HG03108 (cell line): ENCODE results near the gene BMP4.

ENCODE experiments used
- ATAC-seq: cut with Tn5 transposase; IDR thresholded peaks from one replicate; pipeline ENCODE4 v1.9.1; 2021; ENCODE audit warnings: moderate library complexity; ENCODE audit not compliant: unreplicated experiment

Gene BMP4

DNA sequence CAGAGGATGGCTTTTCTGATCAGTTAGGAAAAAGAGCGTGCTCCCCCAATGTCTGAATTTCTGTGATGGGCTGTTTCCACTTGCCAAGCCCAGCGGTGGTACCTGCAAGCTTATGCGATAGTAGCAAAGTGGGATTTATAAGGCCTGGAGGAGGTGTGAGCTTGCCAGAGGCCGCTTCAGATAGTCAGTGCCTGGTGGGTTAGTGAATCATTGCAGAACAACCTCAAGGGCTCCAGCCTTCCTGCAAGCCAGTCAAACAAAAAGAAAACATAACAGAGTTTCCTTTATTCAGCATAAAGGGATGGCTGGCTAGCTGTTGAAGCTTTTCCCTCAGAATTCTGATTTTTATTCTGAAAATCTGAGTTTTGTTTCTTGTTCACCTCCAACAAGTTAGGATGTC is 7.6 kb upstream of the BMP4 start:
- no peak for ATAC-seq

DNA sequence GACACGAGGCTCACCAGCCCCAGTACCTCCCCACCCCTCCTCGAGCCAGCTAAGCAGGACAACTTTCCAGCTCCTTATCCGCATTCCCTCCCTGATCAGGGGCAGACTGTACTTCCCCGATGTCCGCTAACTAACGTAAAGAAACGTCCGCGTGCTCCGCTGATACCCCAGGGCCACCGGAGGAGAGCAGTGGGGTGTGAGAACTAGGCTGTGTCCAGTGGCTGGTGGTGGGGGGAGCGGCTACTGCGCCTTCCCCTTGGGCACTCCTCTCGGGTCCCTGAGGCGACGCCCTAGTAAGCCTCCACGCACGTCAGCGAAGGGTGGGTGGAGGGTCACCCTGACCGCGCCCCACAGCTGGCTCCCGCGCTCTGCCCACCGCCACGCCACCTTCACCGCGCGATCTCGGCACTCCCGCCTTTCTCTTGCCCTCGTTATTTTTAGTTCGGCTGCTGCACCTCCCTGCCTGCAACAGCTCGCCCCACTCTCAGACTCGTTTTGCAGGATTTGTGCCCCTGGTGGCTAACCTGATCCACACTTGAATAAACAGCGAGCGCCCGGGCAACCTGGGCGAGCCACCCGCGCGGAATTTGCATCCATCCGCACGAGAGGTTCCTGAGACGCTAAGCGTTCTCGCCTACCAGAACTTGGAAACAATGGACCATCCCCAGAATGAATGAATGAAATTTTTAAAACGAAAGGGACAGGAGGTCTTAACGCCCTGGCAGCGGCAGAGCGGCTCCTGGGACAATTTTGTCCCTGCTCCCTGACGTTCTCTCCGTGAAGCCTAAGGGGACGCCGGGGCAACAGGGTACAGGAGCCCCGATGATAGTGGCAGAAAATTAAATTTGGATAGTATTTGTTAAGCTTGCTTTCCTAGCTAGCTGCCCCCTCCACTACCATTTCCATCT is 6.9 kb upstream of the BMP4 start:
- ATAC-seq, result no peak

DNA sequence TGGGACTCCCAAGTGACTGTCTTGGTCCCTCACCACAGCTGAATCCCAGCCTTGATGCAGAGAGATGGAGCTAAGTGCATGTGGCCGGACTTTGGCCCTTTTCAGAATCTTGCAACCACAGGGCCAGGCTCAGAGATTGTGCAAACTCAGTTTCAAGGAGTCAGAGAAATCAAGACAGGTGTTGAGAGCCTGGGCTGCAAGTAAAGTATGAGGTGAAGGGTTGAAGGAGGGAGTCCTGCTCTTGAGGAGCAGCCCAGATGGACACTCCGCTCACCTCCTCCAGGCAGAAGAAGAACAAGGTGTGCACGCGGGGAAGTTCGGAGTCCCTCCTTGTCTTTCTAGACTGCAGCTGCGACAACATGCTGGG is 6.3 kb upstream of the BMP4 start:
- ATAC-seq, result no peak

DNA sequence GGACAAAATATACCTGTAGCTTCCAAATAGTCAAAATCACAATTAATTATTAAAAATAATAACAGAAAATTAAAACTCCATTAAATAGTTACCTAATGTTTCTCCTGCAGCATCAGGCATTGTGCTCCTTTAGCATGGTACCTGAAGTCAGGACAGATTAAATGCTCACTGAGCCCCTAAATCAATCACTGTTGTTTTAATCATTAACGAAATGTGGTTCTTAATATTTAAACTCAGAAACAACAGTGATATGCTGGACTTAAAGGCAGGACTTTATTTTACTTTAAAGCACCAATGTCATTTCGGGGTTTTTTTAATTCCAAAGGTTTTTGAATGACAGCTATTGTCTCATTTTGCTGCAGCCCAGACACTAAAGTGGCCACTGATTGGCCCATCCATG is 2.0 kb upstream of the BMP4 start:
- no peak for ATAC-seq

DNA sequence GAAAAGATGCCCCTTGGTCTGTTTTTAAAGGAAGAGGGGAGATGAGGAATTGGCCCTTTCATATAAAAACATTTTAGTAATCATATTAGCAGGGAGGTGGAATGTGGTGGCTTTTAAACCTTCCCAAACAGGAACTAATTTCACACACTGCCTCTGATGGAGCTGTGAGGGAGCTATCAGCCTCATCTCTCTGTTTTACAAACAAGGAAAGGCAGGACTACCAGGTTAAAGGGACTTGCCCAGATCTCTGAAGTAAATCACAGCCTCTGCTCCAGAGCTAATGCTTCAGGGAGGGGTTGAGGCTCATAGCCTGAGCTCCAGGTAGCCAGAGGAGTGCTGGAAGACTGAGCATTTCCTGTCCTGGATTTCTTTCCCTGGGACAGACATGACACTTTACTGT is 1.1 kb upstream of the BMP4 start:
- no peak for ATAC-seq

DNA sequence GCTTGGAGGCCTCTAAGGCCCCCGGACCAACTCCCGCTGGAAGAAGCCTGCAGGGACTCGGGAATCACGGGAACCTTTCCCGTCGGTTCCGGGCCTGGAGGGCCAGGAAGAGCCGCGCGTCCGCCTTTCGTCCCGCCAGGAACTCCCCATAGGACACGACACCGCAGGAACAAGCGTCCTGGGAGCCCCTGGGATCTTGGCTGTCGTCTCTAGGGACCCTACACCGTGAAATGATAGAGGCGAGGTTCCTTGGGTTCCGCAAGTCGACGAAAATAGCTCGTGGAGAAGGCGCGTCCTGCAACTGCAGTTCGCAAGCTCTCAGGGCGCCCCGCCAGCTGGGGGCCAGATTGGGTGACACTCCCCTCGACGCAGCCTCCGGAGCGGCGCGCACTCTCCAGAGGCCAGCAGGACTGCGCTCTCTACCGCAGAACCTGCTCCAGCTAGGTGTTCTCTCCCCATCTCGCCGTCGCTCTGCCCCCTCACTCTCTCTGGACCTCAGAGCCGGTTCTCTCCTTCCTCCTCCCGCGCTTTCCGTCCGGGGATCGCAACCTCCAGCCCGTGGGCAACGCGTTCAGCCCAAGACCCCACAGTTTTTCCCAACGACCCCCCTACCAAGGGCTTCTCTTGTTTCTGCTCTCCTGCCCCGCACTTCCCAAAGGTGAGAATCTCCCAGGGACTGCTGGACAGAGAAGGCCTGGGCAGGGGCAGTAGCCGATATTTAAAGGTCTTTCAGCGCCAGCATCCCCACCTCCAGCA is 776 bp downstream of the BMP4 start:
- ATAC-seq, result no peak

DNA sequence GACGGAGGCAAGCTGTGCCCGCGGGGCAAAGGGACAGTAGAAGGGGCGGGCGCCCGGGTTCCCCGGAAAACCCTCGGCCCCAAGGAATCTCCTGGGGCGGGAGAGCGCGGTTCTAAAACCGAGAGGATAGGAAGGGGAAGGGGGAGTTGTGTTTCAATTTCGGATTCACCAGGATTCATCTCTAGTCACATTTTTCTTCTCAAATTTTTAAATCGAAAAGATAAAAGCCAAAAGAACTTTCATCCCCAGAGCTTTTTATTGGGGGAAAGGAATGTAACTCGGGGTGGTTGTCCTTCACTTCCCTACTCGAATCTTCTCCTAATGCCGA is 1.4 kb downstream of the BMP4 start:
- ATAC-seq, result no peak

DNA sequence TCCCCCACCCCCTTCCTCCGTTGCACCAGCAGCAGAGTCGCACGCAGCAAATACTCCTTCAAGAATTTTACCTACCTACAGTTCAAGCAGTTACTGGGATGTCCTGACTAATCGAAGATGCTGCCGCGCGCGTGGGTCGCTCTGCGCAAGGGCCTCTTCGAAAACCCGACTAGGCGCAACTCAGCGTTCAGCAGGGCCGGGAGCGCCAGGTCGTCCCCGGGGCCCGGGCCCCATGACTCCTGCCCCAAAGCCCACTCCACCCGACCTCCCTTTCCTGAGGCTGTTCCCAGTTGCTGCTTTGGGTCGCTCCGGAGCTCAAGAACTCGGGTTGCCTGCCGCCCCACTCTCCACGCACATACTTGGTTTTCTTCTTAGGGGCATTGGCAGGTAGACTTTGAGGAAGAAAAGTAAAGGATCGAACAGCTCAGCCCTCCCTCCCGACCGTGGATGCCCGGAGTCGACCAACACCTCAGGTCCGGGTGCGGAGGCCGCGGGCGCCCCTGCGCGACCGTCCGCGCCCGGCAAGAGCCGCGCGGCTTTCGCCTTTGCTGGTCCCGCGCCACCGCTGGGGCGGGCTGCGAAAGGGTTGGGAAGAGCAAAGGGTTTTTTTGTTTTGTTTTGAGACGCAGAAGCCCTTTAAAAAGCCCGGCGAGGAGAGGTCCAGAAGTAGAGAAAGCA is 1.9 kb downstream of the BMP4 start:
- no peak for ATAC-seq

DNA sequence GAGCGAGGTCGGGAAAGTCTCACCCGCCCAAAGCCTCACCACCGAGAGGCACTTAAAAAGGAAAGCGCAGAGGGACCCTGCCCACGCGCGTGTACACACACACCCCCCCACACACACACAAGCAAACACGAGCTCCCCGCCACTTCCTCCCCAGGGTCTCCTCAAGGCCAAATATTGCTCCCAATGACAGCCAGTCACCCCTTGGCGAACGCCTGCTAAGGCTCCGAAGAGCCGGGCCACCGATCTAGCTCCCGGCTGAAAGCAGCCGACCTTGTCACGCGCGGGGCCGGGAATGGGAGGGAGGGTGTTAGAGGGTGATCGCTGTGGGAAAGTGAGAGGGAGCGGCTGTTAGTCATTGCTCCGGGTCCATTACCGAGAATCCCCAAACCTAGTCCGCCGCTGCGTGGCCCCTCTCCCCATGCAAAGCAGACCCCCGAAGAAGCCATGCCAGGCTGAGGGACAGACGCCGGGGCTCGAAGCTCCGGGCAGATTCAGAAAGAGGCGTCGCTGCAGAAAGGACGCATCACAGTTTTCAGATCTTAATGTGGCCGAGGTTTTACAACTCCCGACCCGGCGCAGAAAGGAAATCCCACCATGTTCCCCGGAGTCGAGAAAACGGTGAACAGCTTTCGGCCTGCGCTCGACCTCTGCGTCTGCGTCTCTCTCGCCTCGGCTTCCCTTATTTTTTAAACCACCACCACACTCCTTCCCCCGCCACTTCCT is 2.6 kb downstream of the BMP4 start:
- ATAC-seq, result no peak

DNA sequence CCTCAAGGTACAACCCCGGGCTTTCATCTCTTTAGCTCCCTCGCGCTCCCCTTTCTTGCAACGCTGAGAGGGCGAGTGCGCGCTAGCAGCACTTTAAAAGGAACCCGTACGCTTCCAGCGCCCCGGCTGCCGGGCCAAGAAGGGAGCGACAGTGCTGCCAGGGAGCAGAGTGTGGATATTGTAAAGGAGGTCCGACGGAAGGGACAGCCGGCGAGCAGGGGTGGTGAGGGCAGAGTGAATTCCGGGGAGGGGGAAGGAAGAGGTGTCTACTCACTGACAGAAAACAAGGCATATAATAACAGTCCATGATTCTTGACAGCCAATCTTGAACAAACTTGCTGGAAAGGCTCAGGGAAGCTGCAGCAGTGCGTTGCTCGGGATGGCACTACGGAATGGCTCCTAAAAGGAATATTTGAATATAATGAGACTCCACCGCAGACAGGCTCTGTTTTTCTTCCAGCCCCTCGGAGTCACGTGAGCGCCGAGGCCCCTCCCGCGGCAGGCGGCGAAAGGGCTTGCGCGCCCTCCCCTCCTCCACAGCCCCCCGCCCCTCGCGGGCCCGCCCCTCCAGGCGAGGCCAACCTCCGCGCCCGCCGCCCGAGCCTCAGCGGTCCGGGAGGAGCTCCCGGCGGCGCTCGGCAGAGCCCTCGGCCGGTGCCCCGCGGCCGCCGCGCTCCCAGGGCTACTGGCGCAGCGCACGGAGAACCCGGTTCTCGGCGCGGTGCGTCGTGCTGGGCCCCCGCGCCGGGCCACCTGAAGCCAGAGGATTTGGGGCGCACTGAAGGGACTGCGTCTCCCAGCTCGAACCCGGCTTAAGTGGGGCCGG is 3.4 kb downstream of the BMP4 start:
- ATAC-seq, result no peak

DNA sequence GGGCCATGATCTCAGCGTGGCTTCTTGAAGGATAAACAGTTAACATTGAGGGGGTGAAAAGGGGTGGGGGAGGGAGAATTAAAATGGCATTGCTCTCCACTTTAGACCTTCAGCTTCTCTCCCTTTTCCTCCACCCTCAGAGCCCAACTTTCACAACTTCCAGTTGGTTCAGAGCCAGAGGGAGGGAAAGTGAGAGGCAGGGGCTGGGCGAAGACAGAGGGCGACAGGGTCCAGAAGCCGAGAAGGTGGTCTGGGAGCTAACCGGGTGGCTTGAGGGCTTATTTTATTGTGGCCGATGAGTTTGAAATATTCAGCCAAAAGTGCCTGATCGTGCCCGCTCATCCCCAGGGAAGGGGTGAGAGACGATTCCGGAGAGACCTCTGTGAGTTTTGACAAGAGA is 4.1 kb downstream of the BMP4 start:
- no peak for ATAC-seq

DNA sequence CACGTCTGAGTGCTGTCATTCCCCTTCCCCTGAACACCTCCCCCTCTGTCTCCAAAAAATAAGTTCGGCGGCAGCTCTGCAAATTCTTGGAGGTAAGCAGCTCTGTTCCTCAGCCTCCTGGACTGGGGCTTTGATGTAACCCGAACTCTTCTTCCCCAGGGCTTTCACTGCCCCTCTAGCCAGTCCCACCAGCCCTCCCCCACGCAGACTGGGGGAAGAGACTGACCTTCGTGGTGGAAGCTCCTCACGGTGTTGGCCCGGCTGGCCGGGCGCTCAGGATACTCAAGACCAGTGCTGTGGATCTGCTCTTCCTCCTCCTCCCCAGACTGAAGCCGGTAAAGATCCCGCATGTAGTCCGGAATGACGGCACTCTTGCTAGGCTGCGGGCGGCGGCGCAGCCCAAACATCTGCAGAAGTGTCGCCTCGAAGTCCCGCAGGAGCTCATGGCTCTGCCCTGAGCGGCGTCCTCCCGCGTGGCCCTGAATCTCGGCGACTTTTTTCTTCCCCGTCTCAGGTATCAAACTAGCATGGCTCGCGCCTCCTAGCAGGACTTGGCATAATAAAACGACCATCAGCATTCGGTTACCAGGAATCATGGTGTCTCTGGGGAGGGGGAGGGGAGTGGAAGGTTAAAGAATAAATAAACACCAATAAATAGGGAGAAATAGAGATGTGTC is 4.9 kb downstream of the BMP4 start:
- no peak for ATAC-seq

DNA sequence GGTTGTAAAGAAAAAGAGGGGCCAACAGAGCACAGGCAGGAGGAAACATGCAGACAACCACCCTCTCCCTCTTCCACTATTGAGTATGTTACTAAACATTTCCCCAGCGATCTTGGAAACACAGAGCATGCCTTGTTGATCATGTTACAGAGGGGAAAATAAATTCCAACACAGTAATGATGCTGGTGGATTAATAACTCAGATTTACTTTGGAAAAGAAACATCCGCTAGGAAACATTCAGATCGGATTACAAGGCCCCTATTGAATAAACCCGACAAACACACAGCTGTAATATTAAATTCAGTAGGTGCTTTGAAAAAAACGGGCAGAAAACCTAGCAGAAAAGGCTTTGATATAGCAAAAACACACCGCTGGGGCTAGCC is 5.4 kb downstream of the BMP4 start:
- no peak for ATAC-seq

DNA sequence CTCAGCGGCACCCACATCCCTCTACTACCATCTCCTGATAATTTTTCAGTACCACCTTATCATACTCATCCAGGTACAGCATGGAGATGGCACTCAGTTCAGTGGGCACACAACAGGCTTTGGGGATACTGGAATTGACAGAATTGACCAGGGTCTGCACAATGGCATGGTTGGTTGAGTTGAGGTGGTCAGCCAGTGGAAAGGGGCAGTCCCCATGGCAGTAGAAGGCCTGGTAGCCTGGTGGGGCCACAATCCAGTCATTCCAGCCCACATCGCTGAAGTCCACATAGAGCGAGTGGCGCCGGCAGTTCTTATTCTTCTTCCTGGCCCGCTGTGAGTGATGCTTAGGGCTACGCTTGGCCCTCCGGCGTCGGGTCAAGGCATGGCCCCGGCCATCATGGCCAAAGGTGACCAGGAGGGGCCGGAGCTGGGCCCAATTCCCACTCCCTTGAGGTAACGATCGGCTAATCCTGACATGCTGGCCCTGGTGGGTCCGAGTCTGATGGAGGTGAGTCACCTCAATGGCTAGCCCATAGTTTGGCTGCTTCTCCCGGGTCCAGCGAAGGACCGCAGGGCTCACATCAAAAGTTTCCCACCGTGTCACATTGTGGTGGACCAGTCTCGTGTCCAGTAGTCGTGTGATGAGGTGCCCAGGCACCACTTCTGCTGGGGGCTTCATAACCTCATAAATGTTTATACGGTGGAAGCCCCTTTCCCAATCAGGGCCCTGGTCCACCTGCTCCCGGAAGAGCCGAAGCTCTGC is 6.4 kb downstream of the BMP4 start:
- ATAC-seq, result no peak

DNA sequence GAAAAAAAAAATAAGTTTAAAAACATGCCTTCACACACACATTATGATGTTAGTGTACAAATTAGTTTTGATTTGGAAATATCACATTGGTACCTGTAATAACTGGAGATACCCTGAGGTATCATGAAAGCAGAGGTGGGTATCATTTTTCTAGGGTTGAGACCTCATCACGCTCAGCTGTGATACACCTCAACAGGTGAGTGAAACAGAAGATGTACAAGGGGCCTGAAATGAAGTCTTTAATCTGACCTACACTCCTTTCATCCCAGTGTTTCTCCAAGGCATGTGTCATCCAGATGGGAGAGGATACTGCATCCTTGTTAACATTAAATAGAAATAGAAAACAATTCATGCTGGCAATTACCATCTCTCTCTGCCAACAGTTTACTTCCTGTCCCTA is 7.4 kb downstream of the BMP4 start:
- ATAC-seq, result no peak

DNA sequence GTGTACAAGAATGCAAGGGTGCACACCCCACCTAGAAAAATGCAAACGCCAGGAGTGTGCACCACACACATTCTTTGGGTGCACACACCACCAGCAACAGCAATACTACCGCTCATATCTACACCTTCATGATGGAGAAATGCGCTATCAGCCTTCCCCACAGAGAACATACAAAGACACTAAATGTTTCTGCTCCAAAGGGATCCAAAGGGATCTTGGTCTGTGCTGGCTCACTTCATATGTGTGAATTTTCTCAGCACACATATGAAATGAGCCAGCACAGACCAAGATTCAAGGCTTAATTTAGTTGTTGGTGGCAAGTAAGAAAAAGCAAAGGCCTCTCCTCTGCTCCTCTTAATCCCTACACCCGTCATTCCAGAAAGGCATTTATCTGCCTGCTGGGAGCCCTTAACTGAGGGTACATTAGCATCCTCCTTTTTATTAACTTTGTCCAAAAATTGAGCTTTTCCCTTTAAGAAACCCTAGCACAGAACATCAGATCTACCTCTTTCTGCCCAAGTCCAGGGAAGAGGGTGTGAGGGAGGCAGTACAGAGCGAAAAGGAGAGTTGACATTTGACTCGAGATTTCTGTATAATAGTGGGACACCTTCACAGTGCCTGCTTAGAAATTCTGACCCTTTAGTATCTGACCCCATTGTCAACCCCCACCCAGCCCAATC is 8.3 kb downstream of the BMP4 start:
- no peak for ATAC-seq

DNA sequence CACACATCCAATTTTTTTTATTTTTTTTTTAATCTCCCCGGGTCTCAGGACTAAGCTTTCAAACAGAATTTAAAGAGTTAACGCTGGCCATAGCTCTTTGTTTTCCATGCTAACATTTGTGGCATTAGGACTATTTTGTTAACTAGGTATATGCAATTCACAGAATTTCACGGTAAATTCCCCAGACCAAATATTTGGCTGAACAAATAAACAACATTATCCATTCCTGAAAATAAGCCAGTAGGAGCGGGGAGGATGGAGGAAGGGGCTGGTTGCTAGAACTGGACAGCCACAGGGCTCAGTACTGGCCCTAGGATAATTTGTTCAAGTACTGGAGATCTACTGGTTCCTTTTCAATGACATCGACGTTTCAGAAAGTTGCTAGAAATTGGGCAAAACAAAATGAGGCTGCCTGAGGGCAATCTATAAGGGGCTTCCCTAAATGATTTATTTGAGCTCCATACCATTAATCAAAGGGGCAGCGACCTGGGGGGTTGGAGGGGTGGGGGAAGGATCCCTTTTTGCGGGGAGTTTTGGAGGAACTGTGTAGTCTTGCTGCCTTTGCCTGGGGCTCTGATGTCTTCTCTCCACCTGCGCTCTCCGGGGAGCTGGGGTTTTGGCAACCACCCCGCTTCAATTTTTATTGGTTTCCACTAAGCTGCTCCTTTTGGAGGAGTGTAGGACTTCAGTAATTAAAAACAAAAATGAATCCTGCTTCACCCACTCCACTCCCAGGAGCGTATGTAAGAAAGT is 9.0 kb downstream of the BMP4 start:
- no peak for ATAC-seq

DNA sequence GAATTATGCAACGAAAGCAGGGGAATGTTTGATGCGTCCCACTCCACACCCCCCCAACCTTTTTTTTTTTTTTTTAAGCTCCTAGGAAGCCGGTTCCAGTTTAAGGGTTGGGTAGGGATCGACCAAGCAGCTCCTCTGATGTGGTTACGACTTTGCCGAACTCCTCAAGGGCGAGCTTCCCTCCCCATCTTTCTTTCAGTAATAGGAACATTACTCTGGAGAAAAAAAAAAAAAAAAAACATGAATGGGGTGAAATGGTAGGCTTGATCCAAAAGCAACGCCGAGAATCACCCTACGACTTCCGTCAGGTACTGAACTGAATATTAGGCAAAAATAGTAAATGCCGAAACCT is 9.6 kb downstream of the BMP4 start:
- ATAC-seq, result no peak
